SKM-1 treated with dmso at 0.1 percent for 144 hours (cell line): ENCODE results near the gene PCGF5.
"Not testable (repeated sequence)": the region's sequence is repeated elsewhere in the genome, so short reads cannot be mapped to it uniquely, and the experiment has no call there.

Experiments used
- DNase-seq: peaks from one replicate; lab custom pipeline; 2025; ENCODE audit not compliant: unreplicated experiment; lab: John Stamatoyannopoulos, UW

Gene PCGF5

DNA sequence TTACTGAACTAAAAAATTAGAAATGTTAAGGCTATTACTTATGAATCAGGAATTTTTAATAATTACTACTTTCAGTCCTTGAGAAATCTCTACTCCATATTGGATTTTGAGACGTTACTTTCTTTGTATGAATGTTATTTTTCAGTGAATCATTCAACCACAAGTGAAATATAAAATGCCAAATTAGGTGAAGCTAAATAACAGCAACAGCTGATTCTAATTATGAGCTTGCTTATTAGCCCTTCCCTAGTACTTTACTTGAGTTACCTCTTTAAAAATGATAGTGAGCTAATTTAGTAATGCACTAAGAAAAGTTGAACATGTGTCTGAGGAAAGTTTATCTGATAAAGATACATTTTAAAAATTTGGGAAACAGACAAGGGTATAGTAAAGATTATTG is 51.4 kb downstream of the PCGF5 start:
- no peak for DNase-seq

DNA sequence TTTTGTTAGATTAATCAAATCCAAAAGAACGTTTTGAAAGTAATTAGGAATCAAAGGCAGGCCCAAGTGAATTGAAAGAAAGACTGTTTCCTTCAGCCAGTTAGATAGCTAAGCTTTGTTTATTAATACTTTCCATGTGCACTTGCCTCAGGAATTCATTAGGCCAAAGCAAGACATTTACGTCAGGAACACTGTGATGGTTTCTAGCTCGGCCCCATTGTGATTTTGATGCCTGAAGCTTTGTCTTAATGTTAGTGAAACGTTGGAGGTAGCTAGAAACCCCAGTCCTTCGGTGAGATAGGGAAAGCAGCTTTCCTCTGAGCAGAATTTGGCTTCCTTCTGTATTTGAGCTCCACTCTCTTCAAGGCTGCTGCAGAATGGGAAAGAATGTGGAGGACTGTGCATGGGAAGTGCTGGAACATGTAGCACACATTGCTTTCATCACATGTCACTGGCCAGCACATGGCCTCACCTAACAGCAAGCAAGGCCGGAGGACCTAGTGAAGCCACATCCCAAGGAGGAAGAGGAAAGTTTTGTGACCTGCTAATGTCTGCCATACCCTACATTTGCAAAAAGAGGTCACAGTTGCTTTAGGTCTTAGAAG is 64.1 kb downstream of the PCGF5 start:
- DNase-seq = no peak

DNA sequence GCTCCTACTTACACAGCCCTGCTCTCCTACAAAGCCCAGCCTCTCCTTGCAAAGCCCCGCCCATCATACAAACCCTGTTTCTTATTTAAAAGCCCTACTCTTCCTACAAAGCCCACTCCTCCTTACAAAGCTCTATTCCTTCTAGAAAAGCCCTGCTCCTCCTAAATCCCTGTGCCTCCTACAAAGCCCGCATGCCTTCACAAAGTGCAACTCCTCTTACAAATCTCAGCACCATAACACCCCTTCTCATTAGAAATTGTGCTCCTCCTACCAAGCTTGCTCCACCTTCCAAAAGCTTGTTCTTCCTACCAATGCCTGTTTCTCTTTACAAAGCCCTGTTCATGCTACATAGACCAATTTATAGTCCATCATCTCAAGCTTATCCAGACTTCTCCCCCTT is 66.1 kb downstream of the PCGF5 start:
- DNase-seq = no peak

DNA sequence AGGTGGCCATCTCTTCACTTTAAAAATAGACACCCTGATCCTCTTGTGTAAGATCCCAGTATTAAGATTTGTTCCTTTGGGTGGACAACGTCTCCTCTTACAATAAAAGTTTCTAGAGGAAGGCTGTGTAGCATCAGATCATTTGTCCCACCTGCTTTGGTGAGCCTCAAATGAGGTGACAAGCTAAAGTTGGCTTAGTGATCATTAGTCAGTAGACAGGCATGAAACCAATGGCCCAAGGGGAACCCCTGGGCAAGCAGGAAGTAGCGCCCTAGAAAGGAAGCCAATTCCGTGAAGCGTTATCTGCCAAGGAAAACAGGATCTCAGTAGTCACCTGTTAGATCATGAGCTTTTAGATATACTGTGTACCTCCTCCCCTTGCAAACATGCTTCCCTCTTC is 66.8 kb downstream of the PCGF5 start:
- no peak for DNase-seq

DNA sequence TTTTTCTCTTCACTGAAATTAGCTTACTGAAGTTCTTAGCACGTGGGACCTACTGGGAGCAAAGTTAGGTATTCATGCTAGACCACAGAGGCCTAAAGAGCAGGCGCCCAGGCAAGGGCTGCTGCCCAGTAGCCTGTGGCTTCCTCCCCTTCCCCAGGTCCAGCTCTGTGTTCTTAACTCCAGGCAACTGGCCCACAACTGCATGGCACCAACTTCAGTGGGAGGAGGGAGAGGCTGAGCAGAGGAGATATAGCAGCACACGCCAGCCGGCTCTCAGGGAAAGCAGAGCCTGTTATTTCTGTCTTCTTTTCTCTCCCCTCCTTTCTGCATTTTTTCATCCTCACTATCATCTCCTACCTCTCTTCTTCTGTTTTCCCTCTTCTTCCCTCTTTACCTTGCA is 67.4 kb downstream of the PCGF5 start:
- DNase-seq = no peak

DNA sequence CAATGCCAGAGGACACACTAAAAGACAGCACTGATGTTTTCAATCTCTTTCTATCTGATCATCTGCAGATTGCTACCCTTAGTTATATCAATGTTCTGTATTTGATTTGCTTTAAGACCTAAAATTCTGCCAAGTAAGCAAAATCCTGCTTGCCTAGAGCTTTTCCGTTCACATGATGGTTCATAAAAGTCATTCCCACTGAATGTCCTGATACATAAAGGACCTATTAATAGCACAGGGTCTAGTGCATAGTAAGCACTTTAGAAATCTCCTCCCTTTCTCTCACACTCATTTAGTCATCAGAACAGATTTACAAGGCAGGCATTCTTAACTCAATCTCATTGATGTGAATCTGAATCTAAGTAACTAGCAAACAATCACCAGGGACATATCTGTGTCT is 68.8 kb downstream of the PCGF5 start:
- no peak for DNase-seq

DNA sequence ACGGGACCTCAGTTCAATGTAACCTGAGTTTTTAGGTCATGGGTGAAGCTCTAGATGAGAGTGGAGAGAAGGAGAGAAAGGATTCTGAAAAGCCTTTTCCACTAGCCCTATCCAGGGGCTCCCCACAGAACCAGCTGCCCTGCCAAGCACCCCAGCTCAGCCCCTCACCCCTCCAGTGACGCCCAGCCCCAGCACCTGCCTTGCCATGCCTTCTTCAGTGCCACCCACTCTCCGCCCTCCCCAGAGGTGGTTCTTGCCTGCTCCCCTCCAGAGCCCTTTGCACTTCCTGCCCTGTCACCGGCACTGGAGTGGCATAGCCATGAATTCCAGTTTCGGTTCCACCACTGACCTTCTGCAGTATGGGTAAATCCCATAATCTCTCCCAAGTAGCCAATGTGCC is 70.1 kb downstream of the PCGF5 start:
- no peak for DNase-seq

DNA sequence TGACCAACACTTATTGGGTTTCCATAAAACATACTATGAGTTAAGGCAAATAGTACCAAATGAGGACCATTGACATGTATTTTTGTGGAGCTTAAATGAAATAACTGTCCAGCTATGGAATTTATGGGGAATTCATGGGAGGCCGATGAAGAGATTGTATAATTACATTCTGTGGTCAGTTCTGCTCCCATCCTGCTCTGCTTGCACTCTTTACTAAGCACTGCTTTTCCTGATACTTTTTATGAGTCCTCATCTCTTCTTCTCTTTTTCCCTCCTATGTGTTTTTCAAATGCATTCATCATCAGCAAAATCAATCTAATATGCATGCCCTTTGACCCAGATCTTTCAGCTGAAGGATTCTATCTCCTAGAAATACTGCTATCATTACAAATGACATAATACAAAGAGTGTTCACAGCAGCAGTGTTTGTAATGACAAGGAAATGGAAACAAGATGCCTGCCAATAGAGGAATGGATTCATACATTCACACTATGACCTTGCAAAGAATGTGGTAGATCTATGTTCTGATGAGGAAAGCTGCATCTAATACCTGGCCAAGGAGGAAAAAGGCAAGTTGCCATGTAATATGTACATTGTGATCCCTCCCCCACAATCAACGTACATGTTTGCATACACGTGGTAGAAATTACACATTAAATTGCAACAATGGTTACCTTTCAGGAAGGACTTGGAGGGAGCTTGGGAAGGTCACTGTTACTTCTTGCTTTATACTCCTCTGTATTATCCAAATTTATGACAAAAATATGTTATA is 73.9 kb downstream of the PCGF5 start:
- DNase-seq = no peak

DNA sequence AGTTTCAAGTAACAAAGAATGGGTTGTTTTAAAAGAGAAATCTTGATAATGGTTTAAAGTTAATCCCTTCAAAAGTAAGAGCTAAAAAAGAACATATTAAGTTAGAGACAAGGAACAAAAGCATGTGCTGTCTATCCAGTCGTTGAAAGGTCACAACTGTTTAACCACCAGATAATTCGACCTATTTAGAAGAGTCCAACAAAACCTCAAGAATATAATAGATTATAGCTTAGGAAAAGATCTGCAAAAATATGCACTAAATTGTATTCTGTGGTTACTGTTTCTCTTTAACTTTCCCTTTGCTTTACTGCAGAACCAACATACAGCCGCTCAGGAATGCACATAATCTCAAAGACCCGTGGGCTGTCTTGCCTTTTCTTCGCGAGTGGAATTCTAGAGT is 74.9 kb downstream of the PCGF5 start:
- DNase-seq = no peak

DNA sequence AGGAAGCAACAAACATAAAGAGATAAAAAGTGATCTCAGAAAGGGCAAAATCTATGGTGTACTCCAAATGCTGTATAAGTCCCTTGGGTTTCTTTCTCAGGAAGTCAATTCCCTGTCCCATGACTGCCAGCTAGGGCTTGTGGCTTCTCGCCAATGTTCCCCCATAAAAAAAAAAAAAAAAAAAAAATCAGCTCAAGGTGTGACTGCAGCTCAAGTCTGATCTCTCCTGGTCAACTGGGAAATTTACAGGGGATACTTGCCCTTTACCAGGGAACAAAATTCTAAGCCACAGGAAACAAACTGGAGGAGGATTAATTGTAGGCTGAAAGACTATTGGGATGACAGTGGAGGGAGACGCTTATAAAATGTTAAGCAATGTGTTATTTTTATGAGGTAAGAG is 76.0 kb downstream of the PCGF5 start:
- DNase-seq = no peak

DNA sequence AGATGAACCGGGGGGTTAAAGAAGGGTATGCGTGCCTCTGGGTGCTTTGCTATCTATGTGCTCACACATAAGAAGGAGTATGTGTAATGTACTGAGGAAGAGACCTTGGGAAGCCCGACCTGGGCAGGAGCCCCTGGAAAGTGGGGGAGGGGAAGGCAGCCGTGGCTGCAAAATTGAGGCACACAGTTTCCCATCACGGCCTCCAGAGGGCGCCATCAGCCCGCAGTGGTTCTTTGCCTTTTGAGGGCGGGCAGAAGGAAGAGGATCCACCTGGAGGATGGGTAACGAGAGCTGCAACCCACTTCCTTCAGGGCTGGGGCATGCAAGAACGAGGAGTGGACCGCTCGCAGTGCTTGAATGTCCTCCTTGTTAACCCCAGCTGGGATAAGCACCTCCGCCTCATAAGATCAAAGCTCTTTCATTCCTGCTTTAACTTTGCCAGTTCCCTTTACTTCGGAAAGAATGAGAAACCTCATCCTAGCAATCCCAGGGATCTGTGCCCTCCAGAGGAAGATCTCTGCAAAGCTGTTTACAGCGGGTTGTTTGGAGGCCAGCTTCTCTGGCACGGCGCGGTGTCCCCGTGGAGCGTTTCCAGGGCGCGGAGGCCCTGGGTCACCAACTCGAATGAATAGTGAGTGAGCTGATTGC is 77.9 kb downstream of the PCGF5 start:
- peak; percentile 76 for DNase-seq

DNA sequence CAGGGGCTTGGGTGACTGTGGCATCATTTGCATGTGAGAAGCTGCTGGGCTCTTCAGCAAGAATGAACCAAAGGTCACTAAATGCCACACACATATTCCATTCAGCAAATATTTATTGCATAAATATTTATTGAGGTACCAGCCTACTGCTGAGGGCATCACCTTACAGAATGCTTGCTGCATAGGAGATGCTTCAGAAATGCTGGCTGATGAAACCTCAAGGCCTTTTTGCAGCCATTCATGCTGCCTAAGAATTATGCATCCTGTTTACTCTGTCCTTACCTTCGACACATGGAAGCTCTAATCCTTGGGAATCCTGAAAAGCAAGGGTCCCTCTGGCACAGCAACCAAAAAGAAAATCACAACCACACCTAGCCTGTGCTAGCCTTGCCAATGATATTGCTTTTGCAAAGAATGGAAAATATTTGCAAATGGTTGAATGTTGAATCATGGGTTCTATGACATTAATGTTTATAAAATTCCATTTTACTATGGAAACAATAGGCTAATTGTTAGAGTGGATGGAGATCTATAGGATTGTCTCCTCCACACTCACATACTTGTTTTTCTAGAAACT is 79.6 kb downstream of the PCGF5 start:
- DNase-seq = no peak

DNA sequence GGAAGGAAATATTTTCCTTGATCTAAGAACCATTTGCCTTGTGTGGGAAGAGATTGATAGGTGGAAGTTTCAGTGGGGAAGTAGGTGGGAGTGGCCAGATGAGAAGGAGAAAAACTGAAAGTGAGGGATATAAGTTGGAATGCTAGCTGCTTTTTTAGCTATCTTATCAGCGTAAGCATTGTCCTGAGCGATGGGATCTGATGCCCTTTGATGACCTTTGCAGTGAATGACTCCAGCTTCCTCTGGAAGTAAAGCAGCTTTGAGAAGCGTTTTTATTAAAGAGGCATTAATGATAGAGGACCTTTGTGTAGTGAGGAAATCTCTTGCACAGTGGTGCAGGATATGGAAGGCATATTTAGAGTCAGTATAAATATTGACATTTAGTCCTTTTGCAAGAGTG is 82.5 kb downstream of the PCGF5 start:
- DNase-seq = not testable (repeated sequence)

DNA sequence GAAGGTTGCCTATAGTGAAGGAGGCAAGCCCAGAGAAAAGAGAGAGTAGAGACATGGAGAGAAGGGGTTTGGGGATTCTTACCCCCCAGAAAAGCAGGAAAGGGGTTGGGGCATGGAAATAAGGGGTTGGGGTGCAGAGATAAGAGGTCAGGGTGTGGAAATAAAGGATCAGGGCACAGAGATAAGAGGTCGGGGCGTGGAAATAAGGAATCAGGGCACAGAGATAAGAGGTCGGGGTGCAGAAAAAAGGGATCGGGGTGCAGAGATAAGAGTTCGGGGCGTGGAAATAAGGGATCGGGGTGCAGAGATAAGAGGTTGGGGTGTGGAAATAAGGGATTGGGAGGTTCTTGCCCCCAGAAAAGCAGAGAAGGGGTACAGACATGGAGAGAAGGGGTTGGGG is 85.5 kb downstream of the PCGF5 start:
- not testable (repeated sequence) for DNase-seq

DNA sequence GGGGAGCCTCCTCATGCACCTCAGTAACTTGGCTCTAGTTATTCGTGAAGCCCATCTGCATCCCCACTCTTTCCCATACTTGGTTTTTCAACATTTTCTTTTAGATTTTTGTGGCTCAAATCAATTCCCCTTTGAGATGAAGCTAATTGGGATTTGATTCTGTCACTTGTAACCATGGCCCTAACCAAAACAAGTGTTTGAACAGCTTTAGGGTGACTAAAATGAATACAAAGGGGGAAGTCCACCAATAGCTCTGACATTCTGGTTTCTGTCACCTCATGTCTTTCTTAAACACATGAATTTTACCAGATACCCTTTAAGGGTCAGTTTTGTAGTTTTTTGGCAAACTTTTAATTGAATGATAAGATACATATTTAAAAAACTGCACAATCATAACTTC is 87.0 kb downstream of the PCGF5 start:
- no peak for DNase-seq

DNA sequence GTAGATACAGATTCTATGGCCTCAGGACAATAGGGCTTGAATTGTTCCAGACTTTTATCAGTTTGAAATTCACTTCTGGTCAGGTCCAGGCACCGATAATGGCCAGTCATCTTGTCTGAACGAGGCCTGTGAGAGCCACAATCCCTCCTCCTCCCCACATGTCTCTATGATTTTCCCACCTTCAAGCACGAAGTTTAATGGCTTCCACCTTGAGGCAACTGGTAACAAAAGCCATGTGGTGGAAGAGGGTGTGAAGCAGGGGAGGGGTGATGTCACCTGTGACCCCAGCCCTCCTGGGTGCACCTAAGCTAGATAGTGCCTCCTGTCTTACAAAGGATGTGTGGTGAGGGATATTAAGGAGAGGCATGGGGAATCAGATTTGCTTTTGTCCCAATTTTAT is 89.2 kb downstream of the PCGF5 start:
- DNase-seq = no peak

DNA sequence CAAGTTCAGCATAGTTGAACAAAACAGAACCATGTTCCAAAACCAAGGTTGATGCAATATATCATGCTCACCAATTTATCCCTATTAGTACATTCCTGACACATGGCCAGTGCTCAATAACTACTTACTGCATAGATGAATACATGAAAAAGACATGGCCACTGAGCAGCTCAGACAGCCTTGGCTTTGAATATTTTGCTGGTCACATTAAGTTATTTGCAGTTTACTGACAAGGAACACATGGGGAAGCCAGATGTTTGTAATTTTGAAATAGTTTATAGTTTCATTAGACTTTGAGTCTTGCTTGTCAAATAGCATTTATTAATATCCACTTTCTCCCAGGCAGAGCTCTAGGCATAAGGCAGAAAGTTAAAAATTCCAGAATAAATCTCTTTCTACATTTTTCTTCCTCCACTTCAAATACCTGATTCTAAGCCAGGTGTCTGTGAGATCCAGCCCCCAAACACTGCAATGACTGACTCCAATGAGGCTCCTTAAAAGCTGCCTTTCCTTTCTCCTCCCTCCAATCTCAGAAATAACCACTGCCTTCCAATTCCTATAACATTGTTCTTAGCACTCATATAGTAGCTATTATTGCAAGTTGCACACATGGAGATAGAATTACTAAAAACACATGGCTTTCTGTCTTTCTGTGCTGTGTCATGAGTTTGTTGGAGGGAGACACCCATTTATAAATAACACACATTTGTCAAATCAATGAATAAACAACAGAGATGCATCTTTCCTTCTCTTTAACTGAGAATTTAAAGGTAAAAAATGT is 91.3 kb downstream of the PCGF5 start:
- no peak for DNase-seq

DNA sequence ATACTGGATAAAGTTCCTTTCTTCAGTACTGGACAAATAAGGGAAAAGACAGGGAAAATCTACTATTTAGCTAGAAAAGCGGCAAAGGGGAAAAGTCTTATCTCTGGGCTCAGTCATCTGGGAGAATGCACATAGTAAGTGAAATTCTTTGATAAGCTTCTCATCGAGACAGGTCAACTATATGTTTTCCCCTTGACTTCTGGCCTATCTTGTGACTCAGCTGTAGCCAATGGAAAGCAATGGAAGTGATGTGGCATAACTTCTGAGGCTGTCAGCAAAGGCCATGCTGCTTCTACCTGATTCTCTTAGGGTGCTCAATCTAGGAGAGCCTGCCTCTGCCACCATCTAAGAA is 91.9 kb downstream of the PCGF5 start:
- no peak for DNase-seq

DNA sequence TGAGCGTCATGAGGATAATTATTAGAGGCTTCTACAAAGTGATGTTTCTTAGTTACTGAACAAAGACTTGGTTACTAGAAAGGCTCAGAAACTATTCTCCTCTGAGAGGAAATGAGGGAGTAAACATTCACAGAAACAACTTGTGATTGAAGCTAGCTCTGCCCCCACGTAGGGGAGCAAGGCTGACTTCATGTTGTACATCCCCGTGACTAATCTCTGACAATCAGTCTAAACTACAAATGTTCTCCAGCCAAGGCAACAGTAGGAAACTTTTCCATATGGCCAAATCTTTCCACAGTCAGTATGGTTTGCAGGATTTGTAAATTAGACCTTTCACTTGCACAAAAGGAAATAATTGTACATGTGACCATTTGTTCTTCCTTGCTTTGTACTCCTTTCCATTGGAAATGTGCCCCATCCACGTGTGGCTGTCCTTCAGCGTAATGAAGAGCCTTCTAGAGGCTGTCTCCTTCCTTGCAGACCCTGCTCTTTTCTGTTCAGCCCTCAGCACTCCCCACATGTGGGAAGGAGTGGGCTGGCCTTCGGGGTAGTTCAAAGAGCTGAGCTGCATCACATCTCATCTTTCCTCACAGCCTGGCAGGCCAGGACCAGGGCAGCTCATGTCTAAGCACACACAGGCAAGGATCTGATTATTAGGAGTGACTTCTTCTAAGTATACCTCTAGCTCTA is 93.5 kb downstream of the PCGF5 start:
- DNase-seq = no peak

DNA sequence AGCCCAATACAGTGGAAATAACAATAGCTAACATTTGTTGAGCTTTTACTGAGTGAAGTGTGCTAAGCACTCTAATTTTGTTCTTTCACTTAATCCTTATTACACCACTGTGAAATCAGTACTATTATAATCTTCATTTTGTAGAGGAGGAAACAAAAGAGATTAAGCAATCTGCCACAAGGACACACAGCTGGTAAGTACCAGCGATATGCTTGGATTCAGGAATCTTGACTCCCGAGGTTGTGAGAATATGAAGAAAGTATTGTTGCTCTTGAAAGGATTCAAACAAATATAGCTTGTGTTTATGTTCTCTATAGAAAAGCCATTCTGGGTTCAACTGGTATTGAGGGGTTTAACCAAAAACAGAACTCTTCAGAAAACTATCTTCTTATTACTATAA is 96.0 kb downstream of the PCGF5 start:
- DNase-seq = no peak

DNA sequence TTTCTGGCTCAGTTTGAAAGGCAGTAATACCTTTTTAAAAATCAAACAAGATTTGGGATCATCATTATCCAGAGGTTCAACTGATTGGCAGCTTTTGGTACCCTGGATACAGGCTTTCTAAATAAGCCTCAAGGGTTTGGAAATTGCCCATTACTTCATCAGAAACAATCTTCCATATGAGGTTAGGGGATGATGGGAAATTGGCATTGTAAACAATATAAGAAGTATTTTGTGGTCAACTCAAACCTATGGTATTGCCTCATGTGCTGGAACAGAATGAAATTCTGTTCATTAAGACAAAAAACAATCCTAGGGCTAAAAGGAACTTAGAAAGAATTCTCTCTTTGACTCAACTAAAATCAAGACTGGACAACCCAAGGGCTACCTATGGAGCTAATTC is 97.1 kb downstream of the PCGF5 start:
- DNase-seq = no peak
